Suprapubic skin (tissue), 4 donors: ENCODE data around the gene SLC29A1. TPM values are rescaled to one million over a fixed set of nuclear protein-coding genes. Genes with fewer than 3 reads are reported as not detected.

ENCODE experiments used
- DNase-seq, 2 donors: peaks; one replicate each; pipeline ENCODE4 v3.0.0-alpha.2; 2019; ENCODE audit warnings: low spot score in 2 of 2
- H3K27ac ChIP-seq: fragments of 200-600 bp; sonication (generic); one replicate; pipeline ENCODE4 v1.5.1; 2019
- H3K27me3 ChIP-seq: fragments of 200-600 bp; sonication (generic); one replicate; pipeline ENCODE4 v1.5.1; 2019
- H3K36me3 ChIP-seq: fragments of 200-600 bp; sonication (generic); one replicate; pipeline ENCODE4 v1.5.1; 2019
- H3K4me1 ChIP-seq: fragments of 200-600 bp; sonication (generic); one replicate; pipeline ENCODE4 v1.5.1; 2019
- H3K4me3 ChIP-seq: fragments of 200-600 bp; sonication (generic); one replicate; pipeline ENCODE4 v1.5.1; 2019; ENCODE audit warnings: mild to moderate bottlenecking
- H3K9me3 ChIP-seq: fragments of 200-600 bp; sonication (generic); one replicate; pipeline ENCODE4 v1.5.1; 2019
- CTCF ChIP-seq, 2 donors: fragments of 200-600 bp in 1 of 2; fragments of 450-650 bp in 1 of 2; sonication (generic) in 1 of 2; IDR thresholded peaks; one replicate each; pipeline ENCODE4 v1.5.1; 2016 to 2019; ENCODE audit warnings: antibody characterized with exemption in 2 of 2, mild to moderate bottlenecking in 1 of 2, moderate library complexity in 1 of 2
- EP300 ChIP-seq: sonication (generic); formaldehyde crosslinking; IDR thresholded peaks from one replicate; pipeline ENCODE4 v1.6.1; 2017; ENCODE audit warnings: antibody characterized with exemption
- POLR2A ChIP-seq, 2 donors: fragments of 450-650 bp; IDR thresholded peaks; one replicate each; pipeline ENCODE4 v1.6.1; 2017; ENCODE audit warnings: antibody characterized with exemption in 2 of 2, mild to moderate bottlenecking in 2 of 2, moderate library complexity in 2 of 2
- POLR2AphosphoS5 ChIP-seq, 3 donors: sonication (generic); formaldehyde crosslinking; IDR thresholded peaks; one replicate each; pipeline ENCODE4 v1.6.1; 2017; ENCODE audit warnings: antibody characterized with exemption in 3 of 3
- WGBS: methylation state at CpG from one replicate; pipeline ENCODE4 v1.1.5; 2018; 5-methylcytosine and 5-hydroxymethylcytosine counted together
- total RNA-seq, 4 donors: library from RNA; depleted of rRNA; stranded (reverse); fragments of >200 nt; gene quantifications; one replicate each; pipeline ENCODE4 v1.1.0, GENCODE V29; 2016

Gene SLC29A1
- total RNA-seq, 4 donors from 2014 or later = 61.7 to 133 (median 75.3) TPM

- Histone ChIP-seq H3K36me3 (peaks cover 18% of the 10 kb centered on the region), H3K9me3 (no peaks in the 10 kb centered on the region), H3K27ac (no peak overlapping the region), H3K4me1 (peaks cover 49% of the 10 kb centered on the region), H3K4me3 (no peak overlapping the region), H3K27me3 (no peaks in the 10 kb centered on the region)
- no peak for DNase-seq
- 93% methylated on average over 5 of the region's 6 CpGs for WGBS
- no peak for TF ChIP-seq POLR2A (IDR thresholded peaks at IDR 0.05)
- no peak for TF ChIP-seq POLR2AphosphoS5 (IDR thresholded peaks at IDR 0.05)
- TF ChIP-seq EP300 = no peak
Observed at GRCh38 chr6:44260451-44261297, 37.3 kb downstream of the SLC29A1 start.

- DNase-seq = no peak
- Histone ChIP-seq H3K27ac (no peak overlapping the region), H3K27me3 (no peaks in the 10 kb centered on the region), H3K4me3 (no peak overlapping the region), H3K36me3 (peaks cover 18% of the 10 kb centered on the region), H3K9me3 (no peaks in the 10 kb centered on the region), H3K4me1 (peaks cover 40% of the 10 kb centered on the region)
- 100% methylated on average over 2 of the region's 8 CpGs for WGBS
- TF ChIP-seq CTCF (IDR thresholded peaks at IDR 0.05) (no peak), POLR2A (IDR thresholded peaks at IDR 0.05) (no peak), POLR2AphosphoS5 (IDR thresholded peaks at IDR 0.05) (no peak), EP300 (no peak)
Observed at GRCh38 chr6:44261581-44261980, 38.2 kb downstream of the SLC29A1 start.

DNA sequence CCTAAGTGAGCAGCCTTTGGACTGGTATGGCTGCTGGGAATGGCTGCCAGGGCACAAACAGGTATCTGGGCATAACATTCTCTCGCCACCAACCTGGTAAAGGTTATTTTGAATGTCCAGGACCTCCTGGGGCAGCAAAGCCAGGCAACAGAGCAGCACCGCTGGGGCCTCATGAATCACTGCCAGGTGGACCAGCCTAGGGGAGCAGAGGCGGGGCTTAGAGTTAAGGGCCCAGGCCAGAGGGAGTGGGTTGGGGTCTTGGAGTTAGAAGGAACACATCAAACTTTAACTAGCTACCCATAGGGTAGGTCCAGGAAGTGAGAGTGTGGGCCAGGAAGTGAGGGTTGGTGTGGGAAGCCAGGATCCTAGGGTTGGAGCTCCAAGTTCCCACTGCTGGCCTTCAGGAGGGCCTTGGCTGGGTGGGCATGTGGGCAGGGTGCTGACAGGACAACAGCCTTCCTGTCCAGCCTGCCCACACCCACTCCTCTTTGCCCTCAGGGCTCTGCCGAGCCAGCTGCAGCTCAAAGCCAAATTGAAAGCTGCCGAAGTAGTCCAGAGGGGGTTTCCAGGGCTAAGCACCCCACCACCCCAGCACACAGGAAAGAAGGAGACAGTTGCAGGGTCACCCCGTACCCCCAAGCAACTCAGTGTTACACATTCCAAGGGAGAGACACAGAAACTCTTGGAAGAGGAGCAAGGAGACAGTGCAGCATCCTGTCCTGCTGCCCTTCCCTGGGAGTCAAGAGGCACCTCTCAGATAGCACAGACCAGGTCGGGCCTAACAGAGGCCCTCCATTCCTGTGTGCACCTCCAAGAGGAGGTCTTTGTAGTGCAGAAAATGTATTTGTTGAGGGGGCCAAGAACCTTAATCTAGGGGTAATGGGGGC lies 39.3 kb downstream of the SLC29A1 start:
- H3K27ac ChIP-seq = no peak overlapping the region

GRCh38 chr6:44263354-44264100 lies 40.1 kb downstream of the SLC29A1 start:
- no peaks in the 10 kb centered on the region for H3K9me3 ChIP-seq
- DNase-seq = no peak
- peaks cover 15% of the 10 kb centered on the region for H3K36me3 ChIP-seq
- no peak for TF ChIP-seq EP300
- TF ChIP-seq POLR2A (IDR thresholded peaks at IDR 0.05) = no peak
- TF ChIP-seq POLR2AphosphoS5 (IDR thresholded peaks at IDR 0.05) = no peak
- no peak for TF ChIP-seq CTCF (IDR thresholded peaks at IDR 0.05)
- no peak overlapping the region for H3K27ac ChIP-seq
- 40% methylated on average over 9 of the region's 9 CpGs for WGBS
- peak overlapping the region; percentile 62 for H3K4me3 ChIP-seq
- H3K27me3 ChIP-seq = no peaks in the 10 kb centered on the region
- H3K4me1 ChIP-seq = peaks cover 31% of the 10 kb centered on the region

More for the DNA sequence above, 39.3 kb downstream of the SLC29A1 start:
- Histone ChIP-seq H3K9me3 (no peaks in the 10 kb centered on the region), H3K27me3 (no peaks in the 10 kb centered on the region), H3K36me3 (peaks cover 18% of the 10 kb centered on the region), H3K4me3 (peak overlapping the region; percentile 62), H3K4me1 (peaks cover 34% of the 10 kb centered on the region)
- no peak for DNase-seq
- WGBS = 43% methylated on average over 6 of the region's 7 CpGs
- TF ChIP-seq POLR2A (IDR thresholded peaks at IDR 0.05) (no peak), POLR2AphosphoS5 (IDR thresholded peaks at IDR 0.05) (no peak), EP300 (no peak), CTCF (IDR thresholded peaks at IDR 0.05) (no peak)
